GM21390 (cell line): ENCODE measurements around the gene TMEM255B.
"Not testable (repeated sequence)": the region's sequence is repeated elsewhere in the genome, so short reads cannot be mapped to it uniquely, and the experiment has no call there.

Experiments
- ATAC-seq: cut with Tn5 transposase; IDR thresholded peaks from one replicate; pipeline ENCODE4 v1.9.1; 2021; ENCODE audit not compliant: unreplicated experiment

Gene TMEM255B

GRCh38 chr13:113758651-113759524 is at the start of gene TMEM255B:
TMEM255B (plus strand) TSS chr13:113759226; CDS start chr13:113759270, 44 bp downstream.
- ATAC-seq = peak; percentile 96

DNA sequence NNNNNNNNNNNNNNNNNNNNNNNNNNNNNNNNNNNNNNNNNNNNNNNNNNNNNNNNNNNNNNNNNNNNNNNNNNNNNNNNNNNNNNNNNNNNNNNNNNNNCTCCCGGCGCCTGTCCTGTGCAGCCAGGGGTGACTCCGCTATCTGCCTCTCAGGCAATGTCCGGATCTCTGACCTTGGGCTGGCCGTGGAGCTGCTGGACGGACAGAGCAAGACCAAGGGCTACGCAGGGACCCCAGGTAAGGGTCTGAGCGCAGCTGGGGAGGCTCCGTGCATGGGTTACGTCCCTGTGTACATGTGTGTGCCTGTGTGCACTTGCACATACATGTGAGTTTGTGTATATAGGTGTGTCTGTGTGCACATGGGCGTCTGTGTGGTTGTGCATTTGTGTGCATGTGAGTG is 36.1 kb upstream of the TMEM255B start:
- no peak for ATAC-seq

- no peak for ATAC-seq
Measured at GRCh38 chr13:113723410-113724015, 35.5 kb upstream of the TMEM255B start.

DNA sequence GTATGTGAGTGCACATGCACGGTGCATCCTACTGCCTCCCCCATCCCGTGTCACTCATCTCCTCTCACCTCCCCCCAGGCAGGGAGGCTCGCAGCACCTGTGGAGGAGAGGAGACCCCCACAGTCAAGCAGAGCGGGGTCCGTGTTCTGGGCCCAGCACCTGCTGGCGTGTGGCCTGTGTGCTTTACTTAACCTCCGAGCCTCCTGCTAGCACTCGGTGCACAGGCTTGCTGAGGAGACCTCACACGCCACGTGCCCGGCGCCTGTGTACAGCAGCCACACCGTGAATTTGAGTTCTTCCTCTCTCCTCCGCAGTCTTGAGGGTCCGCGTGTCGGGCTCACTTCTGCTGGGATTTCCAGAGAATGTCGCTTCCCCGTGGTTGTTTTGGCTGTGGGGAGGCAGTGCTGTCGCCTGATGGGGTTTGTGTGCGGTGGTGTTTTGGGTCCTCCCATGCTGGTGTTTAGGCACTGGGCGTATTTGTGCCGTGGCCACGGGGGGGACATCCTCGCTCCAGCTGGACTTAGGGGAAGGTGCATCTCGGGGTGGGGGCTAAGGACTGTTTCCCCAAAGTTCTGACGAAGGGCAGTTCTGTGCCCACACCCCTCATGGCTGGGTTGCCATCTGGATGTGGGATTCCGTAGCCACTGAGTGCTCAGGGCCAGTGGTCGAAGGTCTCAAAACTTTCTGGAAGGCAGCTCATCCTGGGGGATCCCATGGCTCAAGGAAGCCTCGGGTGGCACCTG is 34.8 kb upstream of the TMEM255B start:
- ATAC-seq = no peak

DNA sequence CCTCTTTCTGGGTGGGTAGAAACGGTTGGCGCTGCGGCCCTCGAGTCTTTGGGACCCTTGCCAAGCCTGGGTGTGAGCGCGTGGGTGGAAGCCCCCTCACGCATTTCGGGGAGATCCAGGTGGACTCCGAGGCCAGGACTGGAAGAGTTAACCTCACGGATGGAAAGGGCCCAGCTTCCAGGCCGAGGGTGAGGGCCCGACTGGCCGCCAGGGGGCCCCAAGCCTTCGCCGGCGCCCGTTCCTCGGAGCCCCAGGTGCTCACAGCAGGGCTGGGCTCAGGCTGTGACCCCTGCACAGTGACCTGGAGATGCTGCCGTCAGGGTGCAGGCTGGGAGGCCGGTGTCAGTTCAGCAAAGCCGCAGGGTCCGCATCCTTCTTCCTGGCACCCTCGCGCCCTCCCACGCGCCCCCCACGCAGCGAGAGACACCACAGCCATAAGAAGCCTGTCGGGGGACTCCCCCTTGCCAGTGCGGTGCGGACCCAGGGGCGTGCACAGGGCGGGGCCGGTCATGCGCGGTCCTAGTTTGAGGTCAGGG is 34.2 kb upstream of the TMEM255B start:
- peak; percentile 93 for ATAC-seq

DNA sequence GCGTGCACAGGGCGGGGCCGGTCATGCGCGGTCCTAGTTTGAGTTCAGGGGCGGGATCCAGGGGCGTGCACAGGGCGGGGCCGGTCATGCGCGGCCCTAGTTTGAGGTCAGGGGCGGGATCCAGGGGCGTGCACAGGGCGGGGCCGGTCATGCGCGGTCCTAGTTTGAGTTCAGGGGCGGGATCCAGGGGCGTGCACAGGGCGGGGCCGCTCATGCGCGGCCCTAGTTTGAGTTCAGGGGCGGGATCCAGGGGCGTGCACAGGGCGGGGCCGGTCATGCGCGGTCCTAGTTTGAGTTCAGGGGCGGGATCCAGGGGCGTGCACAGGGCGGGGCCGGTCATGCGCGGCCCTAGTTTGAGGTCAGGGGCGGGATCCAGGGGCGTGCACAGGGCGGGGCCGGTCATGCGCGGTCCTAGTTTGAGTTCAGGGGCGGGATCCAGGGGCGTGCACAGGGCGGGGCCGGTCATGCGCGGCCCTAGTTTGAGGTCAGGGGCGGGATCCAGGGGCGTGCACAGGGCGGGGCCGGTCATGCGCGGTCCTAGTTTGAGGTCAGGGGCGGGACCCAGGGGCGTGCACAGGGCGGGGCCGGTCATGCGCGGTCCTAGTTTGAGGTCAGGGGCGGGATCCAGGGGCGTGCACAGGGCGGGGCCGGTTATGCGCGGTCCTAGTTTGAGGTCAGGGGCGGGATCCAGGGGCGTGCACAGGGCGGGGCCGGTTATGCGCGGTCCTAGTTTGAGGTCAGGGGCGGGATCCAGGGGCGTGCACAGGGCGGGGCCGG is 33.5 kb upstream of the TMEM255B start:
- ATAC-seq = not testable (repeated sequence)

DNA sequence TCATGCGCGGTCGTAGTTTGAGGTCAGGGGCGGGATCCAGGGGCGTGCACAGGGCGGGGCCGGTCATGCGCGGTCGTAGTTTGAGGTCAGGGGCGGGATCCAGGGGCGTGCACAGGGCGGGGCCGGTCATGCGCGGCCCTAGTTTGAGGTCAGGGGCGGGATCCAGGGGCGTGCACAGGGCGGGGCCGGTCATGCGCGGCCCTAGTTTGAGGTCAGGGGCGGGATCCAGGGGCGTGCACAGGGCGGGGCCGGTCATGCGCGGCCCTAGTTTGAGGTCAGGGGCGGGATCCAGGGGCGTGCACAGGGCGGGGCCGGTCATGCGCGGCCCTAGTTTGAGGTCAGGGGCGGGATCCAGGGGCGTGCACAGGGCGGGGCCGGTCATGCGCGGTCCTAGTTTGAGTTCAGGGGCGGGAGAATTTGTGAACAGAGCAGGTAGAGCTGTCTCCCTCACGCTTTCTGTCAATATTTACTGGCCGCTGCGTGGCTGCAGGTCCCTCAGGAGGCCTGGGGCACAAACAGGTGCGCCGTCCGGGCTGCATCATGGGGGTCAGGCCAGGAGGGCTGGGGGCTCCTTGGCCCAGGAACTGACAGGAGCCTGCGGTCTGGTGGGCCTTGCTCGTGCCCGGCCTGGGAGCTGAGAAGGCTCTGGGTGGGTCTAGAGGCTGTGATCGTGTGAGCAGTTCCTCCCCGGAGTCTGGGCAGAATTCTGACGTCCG is 32.8 kb upstream of the TMEM255B start:
- ATAC-seq = not testable (repeated sequence)

GRCh38 chr13:113726961-113727411 is 32.0 kb upstream of the TMEM255B start:
- no peak for ATAC-seq

- ATAC-seq = no peak
Measured at GRCh38 chr13:113728571-113729054, 30.4 kb upstream of the TMEM255B start.

DNA sequence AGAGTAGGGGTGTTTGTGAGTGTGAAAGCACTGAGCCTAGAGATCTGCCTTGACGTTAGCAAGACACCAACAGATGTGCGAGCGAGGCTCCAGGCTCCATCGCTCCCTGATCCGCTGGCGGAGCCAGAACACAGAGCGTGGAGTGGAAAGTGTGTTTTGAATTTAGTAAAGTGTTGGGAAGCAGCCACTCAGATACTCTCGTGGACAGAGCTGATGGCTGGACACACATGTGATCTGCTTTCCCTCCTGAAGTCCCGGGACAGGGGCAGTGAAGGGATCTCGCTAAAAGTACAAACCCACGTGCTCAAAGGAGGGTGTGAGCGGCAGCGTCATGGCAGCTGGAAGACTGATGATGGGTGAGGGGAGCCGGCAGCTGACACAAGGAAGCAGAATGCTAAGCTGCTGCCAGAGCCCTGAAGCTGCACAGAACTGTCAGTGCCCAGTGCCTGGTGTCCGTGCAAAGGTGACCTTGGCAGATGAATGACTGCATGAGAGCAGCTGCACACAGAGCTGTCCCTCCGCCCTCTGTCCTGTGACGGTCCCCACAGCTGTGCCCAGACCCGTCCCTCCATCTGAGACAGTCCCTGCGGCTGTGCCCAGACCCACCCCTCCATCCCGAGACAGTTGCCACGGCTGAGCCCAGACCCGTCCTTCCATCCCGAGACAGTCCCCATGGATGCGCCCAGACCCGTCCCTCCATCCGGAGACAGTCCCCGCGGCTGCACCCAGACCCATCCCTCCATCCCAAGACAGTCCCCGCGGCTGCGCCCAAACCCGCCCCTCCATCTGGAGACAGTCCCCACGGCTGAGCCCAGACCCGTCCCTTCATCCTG is 29.6 kb upstream of the TMEM255B start:
- no peak for ATAC-seq

DNA sequence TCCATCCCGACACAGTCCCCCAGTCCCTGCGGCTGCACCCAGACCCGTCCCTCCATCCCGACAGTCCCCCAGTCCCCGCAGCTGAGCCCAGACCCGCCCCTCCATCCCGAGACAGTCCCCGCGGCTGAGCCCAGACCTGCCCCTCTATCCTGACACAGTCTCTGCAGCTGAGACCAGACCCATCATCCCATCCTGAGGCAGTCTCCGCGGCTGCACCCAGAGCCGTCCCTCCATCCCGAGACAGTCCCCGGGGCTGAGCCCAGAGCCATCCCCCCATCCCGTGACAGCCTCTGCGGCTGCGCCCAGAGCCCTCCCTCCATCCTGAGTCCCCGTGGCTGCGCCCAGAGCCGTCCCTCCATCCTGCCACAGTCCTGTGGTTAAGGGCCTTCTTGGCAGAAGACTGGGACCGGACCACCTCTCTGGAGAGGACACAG is 28.8 kb upstream of the TMEM255B start:
- no peak for ATAC-seq

- no peak for ATAC-seq
Measured at GRCh38 chr13:113730831-113731191, 28.2 kb upstream of the TMEM255B start.

DNA sequence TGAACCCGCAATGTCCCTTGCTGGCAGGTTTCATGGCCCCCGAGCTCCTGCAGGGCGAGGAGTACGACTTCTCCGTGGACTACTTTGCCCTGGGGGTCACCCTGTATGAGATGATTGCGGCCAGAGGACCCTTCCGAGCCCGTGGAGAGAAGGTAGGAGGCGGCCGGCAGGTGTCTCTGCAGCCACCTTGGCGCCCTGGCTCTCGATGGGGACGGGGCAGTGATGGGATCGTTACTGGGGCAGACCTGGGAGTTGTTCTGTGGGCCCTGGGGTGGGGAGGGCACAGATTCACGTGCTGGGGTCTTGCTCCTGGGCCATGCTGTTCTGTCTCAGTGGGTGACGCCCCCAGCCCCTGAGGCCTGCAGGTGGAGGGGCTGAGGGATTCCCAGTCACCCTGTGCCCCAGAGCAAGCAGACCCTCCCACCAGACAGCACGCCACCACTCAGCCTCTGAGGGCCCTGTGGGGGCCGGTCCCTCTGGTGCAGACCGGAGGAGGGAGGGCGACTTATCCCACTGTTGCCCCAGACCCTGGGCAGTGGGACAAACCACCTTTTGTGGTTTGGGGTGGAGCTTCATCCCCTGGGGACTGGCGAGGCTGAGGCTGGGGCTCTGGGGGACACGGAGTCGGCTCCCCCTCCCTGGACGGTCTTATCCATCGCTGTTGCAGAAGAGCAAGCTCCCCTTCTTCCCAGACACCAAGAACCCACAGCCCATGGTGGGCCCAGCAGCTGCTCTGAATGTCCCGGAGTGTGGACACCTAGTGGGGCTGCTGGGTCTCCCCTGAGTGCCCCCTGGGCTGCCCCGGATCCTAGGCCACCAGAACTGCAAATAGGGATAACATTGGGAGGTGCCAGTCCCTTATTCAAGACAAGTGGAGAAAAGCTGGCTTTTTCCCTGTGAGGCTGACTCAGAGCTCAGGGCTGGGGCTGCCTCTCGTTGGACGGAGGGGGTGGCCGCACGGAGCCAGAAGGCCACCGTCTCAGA is 27.5 kb upstream of the TMEM255B start:
- no peak for ATAC-seq

DNA sequence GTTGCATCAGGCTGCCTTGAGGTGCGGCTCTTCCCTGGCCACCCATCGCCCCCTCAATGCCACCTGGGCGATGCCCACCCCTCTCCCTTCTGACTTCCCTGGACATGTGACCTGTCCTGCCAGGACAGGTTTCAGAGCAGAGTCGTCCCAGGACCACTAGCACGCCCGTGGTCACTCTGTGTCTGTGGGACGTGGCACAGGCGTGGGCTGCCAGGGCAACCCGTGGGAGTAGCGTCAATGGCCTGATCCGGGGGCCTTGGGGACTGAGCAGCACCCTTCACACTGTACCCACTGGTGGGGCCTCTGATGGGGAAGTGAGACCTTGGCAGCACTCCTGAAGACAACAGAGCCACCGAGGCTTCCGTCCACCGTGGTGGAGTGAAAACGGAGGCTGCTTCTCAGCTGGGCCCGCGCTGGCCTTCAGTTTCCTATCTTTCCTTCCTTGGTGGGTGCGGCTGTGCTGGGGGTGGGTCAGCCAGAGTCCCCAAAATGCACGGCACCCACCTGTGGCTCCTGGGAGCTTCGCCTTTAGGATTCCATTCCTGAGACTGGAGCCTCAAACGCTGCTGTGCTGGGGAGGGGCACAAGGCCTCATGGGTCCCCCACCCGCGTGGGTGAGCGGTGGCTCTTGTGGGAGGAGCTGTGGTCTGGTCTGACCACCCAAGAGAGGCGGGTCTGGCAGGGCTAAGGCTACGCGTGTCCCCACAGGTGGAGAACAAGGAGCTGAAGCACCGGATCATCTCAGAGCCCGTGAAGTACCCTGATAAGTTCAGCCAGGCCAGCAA is 26.7 kb upstream of the TMEM255B start:
- ATAC-seq = no peak

DNA sequence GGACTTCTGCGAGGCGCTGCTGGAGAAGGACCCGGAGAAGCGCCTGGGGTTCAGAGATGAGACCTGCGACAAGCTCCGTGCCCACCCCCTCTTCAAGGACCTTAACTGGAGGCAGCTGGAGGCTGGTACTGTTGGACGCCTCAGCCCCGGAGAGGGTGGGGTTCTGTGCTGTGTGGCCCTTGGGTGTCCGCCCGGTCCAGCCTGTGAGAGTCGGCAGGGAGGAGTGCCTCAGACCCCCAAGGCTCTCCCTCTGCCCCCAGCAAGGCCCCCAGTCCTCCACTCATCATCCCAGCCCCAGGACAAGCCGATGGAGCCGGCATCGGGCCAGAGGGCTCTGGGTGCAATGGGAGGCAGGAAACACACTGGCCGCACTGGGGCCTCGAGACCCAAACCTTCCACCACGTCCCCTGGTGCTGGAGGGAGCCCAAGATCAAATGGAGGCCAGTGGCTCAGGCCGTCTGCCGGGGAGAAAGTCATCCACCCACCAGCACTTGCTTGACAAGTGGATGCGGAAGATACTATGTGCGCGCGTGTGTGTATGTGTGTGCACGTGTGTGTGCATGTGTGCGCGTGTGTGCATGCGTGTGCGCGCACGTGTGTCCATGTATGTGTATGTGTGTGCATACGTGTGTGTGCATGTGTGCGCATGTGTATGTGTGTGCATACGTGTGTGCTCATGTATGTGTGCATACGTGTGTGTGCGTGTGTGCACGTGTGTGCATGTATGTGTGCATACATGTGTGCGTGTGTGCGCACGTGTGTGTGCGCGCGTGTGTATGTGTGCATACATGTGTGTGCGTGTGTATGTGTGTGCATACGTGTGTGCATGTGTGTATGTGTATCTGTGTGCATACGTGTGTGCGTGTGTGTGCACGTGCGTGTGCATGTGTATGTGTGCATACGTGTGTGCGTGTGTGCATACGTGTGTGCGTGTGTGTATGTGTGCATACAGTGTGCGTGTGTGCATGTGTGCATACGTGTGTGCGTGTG is 25.8 kb upstream of the TMEM255B start:
- ATAC-seq = no peak
